Osteocyte (in vitro differentiated cells): Measurements from ENCODE around the gene PTPN23. TPM values are rescaled to one million over a fixed set of nuclear protein-coding genes. Genes with fewer than 3 reads are reported as not detected.
"Not testable (repeated sequence)": the region's sequence is repeated elsewhere in the genome, so short reads cannot be mapped to it uniquely, and the experiment has no call there.

Experiments
- DNase-seq: peaks from one replicate; pipeline ENCODE4 v3.0.0; 2021; ENCODE audit warnings: mixed read lengths; ENCODE audit not compliant: unreplicated experiment; ENCODE audit errors: extremely low spot score
- H3K27ac Mint-ChIP-seq: one replicate; pipeline ENCODE4 v1.8.0; 2021; ENCODE audit warnings: mild to moderate bottlenecking, mixed read lengths; ENCODE audit not compliant: unreplicated experiment
- H3K27me3 Mint-ChIP-seq: one replicate; pipeline ENCODE4 v1.8.0; 2021; ENCODE audit warnings: mixed read lengths; ENCODE audit not compliant: unreplicated experiment
- H3K36me3 Mint-ChIP-seq: one replicate; pipeline ENCODE4 v1.8.0; 2021; ENCODE audit warnings: mixed read lengths; ENCODE audit not compliant: unreplicated experiment
- H3K4me1 Mint-ChIP-seq: one replicate; pipeline ENCODE4 v1.8.0; 2021; ENCODE audit warnings: mixed read lengths; ENCODE audit not compliant: unreplicated experiment
- H3K4me3 Mint-ChIP-seq: one replicate; pipeline ENCODE4 v1.8.0; 2021; ENCODE audit warnings: mild to moderate bottlenecking, moderate library complexity, mixed read lengths; ENCODE audit not compliant: unreplicated experiment
- H3K9me3 Mint-ChIP-seq: one replicate; pipeline ENCODE4 v1.8.0; 2021; ENCODE audit warnings: mixed read lengths; ENCODE audit not compliant: unreplicated experiment
- total RNA-seq: library from RNA; stranded (reverse); gene quantifications from 2 replicates; pipeline ENCODE4 v1.2.1, GENCODE V29; 2021
- TF ChIP-seq, protein P1 (sequence below): fragments of 200-600 bp; sonication (generic); IDR thresholded peaks from 2 replicates; pipeline ENCODE4 v1.5.0; 2021; ENCODE audit warnings: antibody characterized with exemption, mild to moderate bottlenecking, moderate library complexity

Gene PTPN23
- total RNA-seq, 1 donor from 2014 or later: 57.7 TPM

DNA sequence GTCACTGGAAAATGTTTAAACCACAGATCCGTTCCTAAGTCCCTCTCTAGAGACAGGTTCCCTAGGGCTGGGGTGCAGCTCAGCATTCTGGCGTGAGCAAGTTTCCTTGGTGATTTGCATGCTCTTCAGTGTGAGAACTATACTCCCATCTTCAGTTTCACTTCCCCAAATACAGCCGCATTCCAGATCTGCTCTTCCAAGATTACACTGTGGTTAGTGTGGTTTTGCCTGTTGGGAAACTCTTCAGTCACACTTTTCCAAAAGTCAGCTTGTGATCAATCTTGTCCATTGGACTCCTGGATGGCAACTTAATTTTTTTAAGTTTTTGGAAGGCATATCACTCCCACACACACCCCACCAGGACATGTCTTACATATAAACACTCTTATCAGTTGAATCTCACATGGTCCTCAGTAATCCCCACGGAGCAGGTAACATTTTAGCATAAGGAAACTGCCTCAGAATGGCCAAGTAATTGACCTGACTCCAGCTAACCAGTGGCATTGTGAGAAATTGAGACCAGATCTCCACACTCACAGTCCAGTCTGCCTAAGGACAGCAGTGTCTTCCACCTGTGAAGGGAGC is 33.5 kb upstream of the PTPN23 start:
- H3K27me3 Mint-ChIP-seq: no peaks in the 10 kb centered on the region
- H3K4me3 Mint-ChIP-seq: no peak overlapping the region
- DNase-seq: no peak
- peaks cover 24% of the 10 kb centered on the region for H3K36me3 Mint-ChIP-seq
- H3K27ac Mint-ChIP-seq: no peak overlapping the region
- no peaks in the 10 kb centered on the region for H3K9me3 Mint-ChIP-seq
- TF ChIP-seq, protein P1, sequence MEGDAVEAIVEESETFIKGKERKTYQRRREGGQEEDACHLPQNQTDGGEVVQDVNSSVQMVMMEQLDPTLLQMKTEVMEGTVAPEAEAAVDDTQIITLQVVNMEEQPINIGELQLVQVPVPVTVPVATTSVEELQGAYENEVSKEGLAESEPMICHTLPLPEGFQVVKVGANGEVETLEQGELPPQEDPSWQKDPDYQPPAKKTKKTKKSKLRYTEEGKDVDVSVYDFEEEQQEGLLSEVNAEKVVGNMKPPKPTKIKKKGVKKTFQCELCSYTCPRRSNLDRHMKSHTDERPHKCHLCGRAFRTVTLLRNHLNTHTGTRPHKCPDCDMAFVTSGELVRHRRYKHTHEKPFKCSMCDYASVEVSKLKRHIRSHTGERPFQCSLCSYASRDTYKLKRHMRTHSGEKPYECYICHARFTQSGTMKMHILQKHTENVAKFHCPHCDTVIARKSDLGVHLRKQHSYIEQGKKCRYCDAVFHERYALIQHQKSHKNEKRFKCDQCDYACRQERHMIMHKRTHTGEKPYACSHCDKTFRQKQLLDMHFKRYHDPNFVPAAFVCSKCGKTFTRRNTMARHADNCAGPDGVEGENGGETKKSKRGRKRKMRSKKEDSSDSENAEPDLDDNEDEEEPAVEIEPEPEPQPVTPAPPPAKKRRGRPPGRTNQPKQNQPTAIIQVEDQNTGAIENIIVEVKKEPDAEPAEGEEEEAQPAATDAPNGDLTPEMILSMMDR: no peak
- H3K4me1 Mint-ChIP-seq: no peaks in the 10 kb centered on the region

DNA sequence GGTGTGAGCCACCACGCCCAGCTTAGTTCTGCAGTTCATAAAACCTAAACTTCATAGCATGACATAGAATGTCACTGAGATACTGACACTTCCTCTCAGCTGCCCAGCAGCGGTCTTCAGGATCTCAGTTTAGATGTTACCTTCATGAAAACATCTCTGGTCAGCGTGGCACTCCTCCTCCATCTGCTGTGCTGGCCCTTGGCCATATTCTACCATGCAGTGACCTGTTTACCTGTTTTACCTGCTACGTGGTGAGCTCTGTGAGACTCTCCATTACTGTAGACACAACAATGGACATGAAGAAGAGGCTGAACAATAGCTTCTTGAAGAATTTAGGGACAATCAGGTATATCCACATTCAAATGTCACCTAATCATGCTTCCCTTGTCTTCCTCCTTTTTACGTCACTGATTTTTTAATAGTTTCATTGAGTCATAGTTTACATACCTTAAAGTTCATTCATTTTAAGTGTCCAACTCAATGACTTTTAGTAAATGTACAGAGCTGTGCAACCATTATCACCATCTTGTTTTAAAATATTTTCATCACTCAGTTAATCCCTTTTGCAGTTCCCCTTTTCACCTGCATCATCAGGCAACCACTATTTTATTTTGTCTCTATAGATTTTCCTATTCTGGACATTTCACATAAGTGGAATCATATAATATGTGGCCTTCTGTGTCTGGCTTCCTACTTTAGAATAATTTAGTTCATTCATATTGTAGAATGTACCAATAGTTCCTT is 32.2 kb upstream of the PTPN23 start:
- TF ChIP-seq, protein P1: no peak
- Mint-ChIP-seq H3K27ac (no peak overlapping the region), H3K27me3 (no peaks in the 10 kb centered on the region), H3K9me3 (no peaks in the 10 kb centered on the region), H3K36me3 (peaks cover 21% of the 10 kb centered on the region), H3K4me3 (no peak overlapping the region), H3K4me1 (no peaks in the 10 kb centered on the region)
- no peak for DNase-seq

DNA sequence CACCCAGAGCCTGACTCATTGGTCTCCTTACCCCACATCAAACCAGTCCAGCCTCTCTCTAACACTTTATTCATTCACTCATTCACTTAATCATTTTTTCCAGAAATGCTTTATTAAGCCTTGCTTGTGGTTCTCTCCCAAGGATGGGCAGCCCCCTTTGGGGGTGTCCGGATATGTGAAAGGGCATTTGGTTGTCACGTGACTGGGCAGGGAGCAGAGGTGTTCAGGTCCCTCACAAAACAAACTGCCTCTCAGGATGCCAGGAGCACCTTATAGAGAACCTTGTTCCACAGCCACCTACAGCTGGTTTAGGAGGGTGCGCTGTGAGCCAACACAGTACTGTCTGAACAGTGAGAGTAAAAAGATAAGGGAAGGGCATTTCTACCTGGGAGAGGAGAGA is 25.8 kb upstream of the PTPN23 start:
- Mint-ChIP-seq H3K36me3 (no peaks in the 10 kb centered on the region), H3K9me3 (peaks cover 7% of the 10 kb centered on the region), H3K4me1 (no peaks in the 10 kb centered on the region), H3K27me3 (no peaks in the 10 kb centered on the region), H3K27ac (no peak overlapping the region), H3K4me3 (no peak overlapping the region)
- DNase-seq: no peak
- TF ChIP-seq, protein P1: no peak

DNA sequence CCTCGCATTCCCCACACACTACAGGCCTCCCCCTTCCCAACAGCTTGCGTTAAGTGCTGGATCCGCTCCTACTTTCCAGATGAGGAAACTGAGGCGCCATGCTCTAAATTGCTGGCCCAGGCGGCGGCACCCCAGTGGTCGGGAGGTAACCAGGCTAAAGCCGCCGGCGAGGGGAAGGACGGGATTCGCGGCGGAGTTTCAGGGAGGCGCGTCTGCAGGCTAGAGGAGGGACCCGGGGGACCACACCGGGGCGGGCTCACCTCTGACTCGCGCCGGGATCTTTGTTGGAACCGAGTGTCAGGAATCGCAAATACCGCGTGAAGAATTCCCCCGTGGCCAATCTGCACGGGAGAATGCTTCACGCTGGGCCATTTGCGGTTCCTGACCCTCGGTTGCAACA is 24.6 kb upstream of the PTPN23 start:
- no peak overlapping the region for H3K27ac Mint-ChIP-seq

DNA sequence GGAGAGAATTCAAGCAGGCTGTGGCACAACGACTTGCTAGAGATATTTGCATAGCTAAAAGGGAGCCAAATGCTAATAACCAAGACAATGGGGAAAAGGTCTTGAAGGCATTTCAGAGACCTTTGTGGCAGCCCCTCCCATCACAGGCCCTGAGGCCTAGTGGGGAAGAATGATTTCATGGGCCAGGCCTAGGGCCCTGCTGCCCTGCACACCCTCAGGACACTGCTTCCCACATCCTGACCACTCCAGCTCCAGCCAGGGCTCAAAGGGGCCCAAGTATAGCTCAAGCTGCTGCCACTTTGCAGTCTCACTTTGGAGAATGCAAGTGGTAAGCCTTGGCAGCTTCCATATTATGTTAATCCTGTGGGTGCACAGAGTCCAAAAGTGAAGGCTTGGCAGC is 21.5 kb upstream of the PTPN23 start:
- Mint-ChIP-seq H3K27me3 (no peaks in the 10 kb centered on the region), H3K36me3 (no peaks in the 10 kb centered on the region), H3K27ac (no peak overlapping the region), H3K4me3 (no peak overlapping the region), H3K4me1 (no peaks in the 10 kb centered on the region), H3K9me3 (peaks cover 12% of the 10 kb centered on the region)
- TF ChIP-seq, protein P1: no peak
- DNase-seq: no peak

More for the DNA sequence above, 24.6 kb upstream of the PTPN23 start:
- TF ChIP-seq, protein P1: no peak
- H3K36me3 Mint-ChIP-seq: no peaks in the 10 kb centered on the region
- H3K4me1 Mint-ChIP-seq: no peaks in the 10 kb centered on the region
- no peaks in the 10 kb centered on the region for H3K27me3 Mint-ChIP-seq
- H3K9me3 Mint-ChIP-seq: peaks cover 12% of the 10 kb centered on the region
- no peak for DNase-seq
- no peak overlapping the region for H3K4me3 Mint-ChIP-seq

DNA sequence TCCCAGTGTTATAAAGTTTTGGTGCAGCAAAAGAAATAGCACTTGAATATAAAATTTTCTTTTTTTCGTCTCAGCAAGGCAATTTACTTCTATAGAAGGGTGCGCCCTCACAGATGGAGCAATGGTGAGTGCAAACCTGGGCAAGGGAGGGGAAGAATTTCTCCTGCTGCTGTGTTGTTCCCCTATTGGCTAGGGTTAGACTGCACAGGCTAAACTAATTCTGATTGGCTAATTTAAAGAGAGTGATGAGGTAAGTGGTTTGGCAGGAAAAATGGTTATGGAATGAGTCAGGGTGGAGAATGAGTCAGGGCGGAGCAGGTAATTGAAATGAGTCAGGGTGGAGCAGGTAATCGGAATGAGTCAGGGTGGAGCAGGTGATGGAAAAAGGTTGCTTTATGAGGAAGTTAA is 20.7 kb upstream of the PTPN23 start:
- H3K27me3 Mint-ChIP-seq, H3K27ac Mint-ChIP-seq, DNase-seq, H3K36me3 Mint-ChIP-seq, H3K4me1 Mint-ChIP-seq, H3K4me3 Mint-ChIP-seq: not testable (repeated sequence)
- H3K9me3 Mint-ChIP-seq: peaks cover 12% of the 10 kb centered on the region
